Stimulated activated CD4-positive, alpha-beta T cell treated with anti-CD3 and anti-CD28 coated beads, TNF-alpha, amount 100 ng/mL, for 24 hours (primary cell): ENCODE data around the gene VSIG10L2.
"Not testable (repeated sequence)": the region's sequence is repeated elsewhere in the genome, so short reads cannot be mapped to it uniquely, and the experiment has no call there.

Experiments
- DNase-seq, 3 experiments: peaks; one replicate each; pipeline ENCODE4 v3.0.0-alpha.2; 2020; ENCODE audit warnings: low read depth in 3 of 3

The VSIG10L2 gene

GRCh38 chr11:125945797-125946520 lies at the start of gene VSIG10L2:
VSIG10L2 (plus strand) TSS chr11:125946044; CDS start chr11:125946056, 12 bp downstream.
- DNase-seq, result no peak

DNA sequence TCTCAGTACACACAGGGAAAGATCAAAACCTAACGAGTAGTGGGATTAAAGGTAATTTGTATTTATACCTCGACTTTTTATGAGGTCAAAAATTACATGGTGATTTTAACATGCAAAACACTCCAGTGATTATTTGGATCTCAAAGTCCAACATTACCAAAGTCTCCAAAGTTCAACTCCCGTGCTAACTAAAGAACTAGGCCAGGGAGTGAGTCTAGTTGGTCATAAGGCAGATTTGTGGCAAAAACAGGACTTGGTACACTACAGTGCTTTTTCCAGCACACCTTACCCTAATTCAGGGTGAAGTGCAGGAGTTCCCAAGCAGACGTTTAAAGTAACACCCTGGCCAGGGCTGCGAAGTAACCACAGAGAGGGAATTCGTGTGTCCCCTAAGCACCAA lies 44.0 kb upstream of the VSIG10L2 start:
- no peak for DNase-seq

GRCh38 chr11:125902277-125902926 lies 43.4 kb upstream of the VSIG10L2 start:
- no peak for DNase-seq

GRCh38 chr11:125902927-125903710 lies 42.7 kb upstream of the VSIG10L2 start, which contains the start of gene PUS3:
PUS3 (minus strand) TSS chr11:125903206; CDS start chr11:125896284, 6,922 bp downstream.
- DNase-seq, result peak; percentile 79 to 87 (median 79)

DNA sequence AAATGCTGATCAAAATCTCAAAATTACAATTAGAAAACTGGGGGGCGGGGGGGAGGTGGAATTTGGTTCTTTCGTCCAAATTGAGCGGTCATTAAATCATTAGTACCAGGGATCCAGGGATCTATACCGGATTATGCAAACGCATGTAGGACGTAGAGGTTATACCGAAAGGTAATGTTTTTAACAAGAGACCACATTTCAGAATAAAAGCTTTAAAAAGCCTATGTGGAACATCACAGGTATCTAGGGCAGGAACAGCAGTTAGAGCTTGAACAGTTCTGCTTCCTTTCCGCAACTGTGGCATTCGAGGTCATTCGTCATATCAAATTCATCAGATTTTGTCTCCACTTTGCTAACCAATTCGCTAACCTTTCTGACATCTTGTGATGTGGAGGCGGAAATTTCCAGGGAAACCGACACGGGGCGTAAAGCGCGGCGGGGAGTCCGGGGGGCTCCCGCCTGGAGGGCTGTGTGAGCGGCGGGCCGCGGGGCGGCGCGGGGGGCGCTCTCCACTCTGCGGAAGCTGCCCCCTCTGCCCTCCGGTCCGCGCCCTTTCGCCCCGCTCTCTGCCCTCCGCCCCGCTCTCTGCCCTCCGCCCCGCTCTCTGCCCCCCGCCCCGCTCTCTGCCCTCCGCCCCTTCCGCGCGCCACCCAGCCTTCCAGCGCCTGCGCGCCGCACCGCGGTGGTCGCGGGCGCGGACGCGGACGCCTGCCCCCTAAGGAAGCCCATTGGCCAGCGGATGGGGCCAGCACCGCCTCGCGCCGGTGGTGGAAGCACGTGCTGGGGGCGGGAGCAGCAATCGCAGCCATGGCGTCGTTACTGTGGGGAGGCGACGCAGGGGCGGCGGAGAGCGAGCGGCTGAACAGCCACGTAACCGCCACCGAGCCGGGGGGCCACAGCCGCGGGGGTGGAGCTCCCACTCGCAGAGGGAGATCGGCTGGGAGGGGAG lies 41.9 kb upstream of the VSIG10L2 start, which contains the start of gene DDX25:
Gene DDX25 (plus strand): TSS at position 798 of the 949 bp plus-strand sequence. CDS start 10 bp downstream, at position 808.
- DNase-seq, result peak in 1 of 3 experiments; percentile 10

DNA sequence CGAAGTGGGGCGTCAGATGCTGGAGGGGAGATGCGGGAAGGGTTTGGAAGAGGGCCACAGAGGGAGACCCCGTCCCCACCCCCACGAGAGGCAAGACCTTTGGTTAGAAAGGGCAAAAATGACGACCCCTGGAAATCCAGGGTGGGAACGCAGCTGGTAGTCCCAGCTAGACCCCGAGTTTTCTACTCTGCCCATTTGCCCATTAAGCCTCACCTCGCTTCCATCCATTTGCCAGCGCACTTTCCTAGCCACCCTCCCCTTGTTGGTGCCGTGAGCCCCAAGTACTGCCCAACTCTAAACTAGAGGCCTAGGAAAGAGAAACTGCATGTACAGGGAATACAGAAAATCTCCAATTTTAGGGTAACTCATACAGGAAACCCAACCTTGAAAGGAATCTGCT lies 41.2 kb upstream of the VSIG10L2 start:
- DNase-seq, result no peak

DNA sequence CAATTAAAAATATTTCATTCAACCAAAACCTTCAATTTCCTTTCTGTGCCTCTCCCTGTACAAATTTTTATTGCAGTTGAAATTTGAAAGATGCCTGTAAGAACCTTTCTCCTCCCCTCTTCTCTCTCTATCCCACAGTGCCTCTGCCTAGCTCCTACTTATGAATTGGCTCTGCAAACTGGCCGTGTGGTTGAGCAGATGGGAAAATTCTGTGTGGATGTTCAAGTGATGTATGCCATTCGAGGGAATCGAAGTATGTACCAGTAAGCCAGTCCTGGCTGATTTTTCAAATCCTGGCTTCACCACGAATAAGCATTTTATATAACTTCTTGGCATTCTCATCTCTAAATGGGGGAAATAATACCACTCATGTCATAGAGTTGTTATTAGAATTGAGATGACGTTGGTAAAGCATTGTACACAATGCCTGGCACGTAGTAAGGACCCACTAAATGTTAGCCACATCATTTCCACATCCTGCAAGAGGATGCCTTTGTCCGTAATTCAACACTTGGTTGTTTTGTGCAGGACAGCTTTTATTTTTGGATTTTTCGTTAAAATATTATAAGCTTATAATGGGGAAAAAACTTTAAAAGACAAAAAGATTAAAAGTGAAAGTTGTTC lies 35.5 kb upstream of the VSIG10L2 start:
- no peak for DNase-seq

GRCh38 chr11:125914601-125915000 lies 31.2 kb upstream of the VSIG10L2 start:
- DNase-seq, result not testable (repeated sequence)

GRCh38 chr11:125916683-125917347 lies 29.0 kb upstream of the VSIG10L2 start:
- DNase-seq, result no peak

GRCh38 chr11:125918140-125918840 lies 27.6 kb upstream of the VSIG10L2 start:
- no peak for DNase-seq

DNA sequence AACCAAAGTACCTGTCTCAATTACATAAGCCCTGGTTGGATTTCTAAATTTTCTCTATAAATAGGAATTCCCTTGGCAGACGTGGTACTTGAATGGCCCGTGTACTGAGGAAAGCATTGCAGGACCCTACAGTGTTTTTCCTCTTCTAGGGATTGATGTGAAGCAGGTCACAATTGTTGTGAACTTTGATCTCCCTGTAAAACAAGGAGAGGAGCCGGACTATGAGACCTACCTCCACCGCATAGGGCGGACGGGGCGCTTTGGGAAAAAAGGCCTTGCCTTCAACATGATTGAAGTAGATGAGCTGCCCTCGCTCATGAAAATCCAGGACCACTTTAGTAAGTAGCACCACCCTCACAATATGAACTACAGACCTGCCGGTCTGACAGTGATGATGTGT lies 24.8 kb upstream of the VSIG10L2 start:
- DNase-seq, result no peak

GRCh38 chr11:125922156-125922555 lies 23.7 kb upstream of the VSIG10L2 start:
- no peak for DNase-seq

- DNase-seq, result peak in 2 of 3 experiments; percentile 32 to 45
Observed at GRCh38 chr11:125923012-125923579, 22.7 kb upstream of the VSIG10L2 start.

DNA sequence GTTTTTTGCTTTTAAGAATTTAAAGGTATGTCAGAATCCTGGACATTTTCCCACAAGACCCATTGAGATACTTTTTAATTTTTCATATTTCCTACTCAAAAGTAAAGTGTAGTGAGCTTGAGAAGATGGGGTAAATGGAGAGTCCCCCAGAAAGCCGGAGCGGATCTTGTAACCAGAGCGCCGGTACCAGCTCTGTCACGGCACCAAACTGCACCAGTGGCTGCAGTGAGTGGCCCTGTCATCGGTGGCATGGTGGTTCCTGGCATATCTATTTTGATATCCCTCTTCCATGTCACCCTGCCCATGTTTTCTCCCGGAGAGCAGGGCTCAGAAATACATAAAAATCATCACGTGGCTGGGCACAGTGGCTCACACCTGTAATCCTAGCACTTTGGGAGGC lies 22.2 kb upstream of the VSIG10L2 start:
- DNase-seq, result no peak

DNA sequence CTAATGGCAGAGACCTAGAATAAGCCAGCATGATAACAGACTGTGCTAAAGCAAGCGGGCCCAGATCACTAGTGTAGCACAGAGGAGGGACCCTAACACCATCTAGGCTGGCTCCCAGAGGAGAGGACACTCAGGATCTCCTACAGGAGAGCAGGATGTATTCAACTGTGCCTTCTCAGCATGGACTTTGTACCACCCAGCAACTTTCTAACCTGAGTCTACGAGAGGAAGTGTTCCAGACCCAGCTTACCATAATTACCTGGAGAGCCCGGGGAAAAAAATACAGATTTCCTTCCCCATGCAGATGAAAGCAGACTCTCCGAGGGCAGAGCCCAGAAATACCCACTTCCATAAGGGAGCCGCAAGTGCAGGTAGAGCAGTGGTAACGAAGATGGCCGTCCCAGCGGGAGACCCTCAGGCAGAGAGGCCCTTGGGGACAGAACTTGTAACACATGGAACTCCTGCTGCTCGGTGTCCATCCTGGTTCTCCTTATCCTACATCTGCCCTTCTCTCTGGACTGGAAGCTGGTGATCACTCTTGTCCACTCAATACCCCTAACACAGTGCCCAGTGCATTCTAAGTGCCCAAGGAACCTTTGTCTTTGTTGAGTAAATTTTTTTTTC lies 21.3 kb upstream of the VSIG10L2 start:
- no peak for DNase-seq

DNA sequence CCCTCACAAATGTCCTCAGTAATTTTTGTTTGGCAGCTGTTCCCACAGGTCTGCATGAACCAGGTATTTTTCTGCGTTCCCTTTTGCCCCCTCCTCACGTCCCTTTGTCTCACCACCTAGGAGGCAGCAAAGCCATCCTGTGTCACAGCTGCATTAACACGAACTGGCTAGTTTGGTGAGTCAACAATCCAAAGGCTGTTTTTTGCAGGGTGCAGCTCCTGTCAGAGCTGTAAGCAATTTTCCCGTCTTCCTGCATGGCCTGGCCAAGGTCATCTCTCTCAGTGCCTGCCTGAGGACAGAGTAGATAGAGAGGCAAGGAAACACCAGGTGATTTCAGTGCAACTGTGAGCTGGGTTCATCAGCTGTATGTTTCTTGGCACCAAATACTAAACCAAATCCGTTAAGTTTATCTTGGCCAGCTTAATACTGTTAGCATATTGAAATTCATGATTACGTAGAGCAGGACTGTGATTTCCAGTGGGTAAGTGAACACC lies 20.6 kb upstream of the VSIG10L2 start:
- no peak for DNase-seq

DNA sequence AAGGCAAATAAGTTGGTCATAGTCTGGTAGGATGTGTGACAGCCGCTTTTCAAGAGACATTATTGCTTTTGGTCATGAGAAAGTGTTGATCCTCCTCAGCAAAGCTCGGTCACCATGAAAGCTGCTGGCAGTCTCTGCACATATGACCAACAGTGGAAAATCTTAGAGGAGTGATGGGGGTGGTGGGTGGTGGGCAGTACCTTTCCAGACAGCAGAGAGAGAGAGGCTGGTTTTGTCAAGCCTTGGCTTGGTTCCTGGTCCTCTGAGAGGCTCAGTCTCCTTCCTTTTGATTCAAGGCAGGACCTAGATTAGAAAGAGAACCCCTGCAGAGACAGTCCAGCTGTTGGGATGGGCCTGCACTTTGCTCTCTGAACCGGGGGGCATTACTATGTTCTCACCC lies 20.0 kb upstream of the VSIG10L2 start:
- DNase-seq, result no peak

DNA sequence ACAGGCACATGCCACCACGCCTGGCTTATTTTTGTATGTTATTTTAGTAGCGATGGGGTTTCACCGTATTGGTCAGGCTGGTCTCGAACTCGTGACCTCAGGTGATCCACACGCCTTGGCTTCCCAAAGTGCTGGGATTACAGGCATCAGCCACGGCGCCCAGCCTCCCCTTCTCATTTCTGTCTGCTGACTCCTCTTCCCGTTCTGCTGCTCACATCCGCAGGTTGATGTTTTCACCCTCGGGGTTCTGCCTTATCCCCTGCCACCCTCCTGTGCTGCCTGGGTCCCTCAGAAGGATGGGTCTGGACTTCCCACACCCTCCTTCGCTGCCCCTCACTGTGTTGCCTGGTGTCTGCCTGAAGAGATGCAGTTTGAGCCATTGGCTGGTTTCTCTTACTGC lies 19.2 kb upstream of the VSIG10L2 start:
- no peak for DNase-seq
